SIG-M5 (cell line): ENCODE measurements around the gene TMLHE.
"Not testable (repeated sequence)": the region's sequence is repeated elsewhere in the genome, so short reads cannot be mapped to it uniquely, and the experiment has no call there.

ENCODE experiments used
- DNase-seq: peaks from one replicate; lab custom pipeline; 2025; lab: John Stamatoyannopoulos, UW

TMLHE gene, protein sequence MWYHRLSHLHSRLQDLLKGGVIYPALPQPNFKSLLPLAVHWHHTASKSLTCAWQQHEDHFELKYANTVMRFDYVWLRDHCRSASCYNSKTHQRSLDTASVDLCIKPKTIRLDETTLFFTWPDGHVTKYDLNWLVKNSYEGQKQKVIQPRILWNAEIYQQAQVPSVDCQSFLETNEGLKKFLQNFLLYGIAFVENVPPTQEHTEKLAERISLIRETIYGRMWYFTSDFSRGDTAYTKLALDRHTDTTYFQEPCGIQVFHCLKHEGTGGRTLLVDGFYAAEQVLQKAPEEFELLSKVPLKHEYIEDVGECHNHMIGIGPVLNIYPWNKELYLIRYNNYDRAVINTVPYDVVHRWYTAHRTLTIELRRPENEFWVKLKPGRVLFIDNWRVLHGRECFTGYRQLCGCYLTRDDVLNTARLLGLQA

DNA sequence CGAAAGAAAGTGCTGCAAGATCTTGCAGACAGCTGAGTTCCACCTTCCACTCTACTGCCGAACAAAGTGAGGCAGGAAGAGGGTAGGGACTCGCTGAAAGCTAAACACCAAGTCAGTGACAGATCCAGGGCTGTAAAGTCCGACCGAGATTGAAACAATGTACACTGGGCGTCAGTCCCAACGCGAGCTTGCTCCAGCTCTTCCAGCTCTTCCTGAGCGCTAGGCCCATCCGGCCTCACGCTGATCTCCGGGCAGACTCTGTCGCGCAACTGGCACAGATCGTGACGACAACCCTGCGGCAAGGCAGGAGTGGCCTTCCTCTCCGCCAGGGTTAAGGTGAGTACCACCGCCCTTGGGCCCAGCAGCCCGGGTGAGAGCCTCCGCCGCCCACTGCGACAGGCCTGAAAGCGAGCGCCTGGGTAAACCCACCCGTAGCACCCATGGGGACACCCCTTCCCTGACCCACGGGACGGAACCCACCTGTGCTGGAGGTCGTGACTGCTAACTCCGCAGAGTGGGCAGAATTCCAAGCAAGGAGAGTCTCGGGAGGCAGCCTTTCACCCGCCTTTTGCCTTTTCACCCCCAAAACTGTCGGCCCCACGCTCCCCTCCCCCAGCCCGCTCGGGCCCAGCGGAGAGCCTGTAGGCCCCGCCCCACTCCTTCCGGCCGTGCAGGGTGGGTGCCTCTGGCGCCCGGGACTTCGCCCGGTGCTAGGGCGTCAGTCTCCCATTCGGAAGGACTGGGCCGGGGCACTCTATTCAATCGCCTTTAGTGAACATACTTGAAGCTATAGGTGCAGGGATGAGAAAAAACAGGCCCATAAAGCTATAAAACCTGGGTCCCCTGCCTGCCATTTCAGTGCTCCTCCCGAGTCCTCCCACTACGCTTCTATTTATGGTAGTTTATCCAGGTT lies at the start of gene TMLHE, which contains the start of gene SPRY3:
TMLHE (minus strand) TSS at position 641 of the 913 bp plus-strand sequence. CDS start 67,676 bp downstream, outside the sequence.
SPRY3 (plus strand) TSS at position 275 of the 913 bp plus-strand sequence.
- DNase-seq = no peak

DNA sequence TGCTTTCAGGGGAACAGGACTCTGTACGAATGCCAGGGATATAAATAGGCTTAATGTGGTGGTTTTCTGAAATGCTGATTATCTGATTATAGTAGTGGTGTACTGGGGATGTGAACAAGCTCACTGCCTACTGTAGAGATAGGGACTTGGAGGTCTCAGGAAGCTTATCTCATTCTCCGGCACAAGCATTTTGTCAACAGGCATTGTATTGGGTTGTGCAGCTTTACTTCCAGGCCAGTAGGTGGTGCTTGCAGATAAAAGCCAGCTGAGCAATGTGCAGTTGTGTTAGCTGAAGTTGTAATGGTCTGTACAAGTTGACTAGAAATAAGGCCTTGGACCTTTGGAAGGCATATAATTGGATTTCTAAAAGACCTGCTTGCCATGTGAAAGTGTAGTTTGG lies 49.5 kb upstream of the TMLHE start:
- DNase-seq = no peak

DNA sequence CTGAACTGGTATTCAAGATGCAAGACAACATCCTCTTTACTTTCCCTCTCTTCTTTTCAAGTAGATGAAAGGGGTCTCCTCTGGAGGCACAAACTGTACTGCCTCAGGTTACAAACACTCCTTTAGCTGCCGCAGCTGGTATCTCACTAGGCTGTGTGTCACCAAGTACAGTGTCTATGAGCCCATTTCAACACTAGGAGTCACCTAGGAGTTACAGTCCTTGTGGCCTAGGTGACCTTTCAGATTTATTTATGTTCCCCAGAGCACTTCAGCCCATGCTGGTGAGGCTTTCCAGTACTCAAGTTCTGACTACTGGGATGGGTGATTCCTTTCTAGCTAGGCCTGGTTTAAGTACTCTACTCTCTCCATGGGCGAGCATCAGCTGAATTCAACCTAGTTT lies 32.4 kb upstream of the TMLHE start:
- no peak for DNase-seq

DNA sequence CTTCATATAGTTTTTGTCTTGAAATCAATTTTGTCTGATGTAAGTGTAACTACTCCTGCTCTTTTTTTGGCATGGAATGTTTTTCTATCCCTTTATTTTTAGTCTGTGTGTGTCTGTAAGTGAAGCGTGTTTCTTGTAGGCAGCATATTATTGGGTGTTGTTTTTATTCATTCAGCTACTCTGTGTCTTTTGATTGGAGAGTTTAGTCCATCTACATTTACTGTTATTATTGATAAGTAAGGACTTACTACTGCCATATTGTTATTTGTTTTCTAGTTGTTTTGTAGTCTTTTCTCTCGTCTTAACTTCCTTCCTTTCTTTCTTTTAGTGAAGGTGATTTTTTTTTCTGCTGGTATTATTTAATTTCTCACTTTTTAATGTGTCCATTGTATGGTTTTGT lies 30.5 kb upstream of the TMLHE start:
- DNase-seq = no peak

DNA sequence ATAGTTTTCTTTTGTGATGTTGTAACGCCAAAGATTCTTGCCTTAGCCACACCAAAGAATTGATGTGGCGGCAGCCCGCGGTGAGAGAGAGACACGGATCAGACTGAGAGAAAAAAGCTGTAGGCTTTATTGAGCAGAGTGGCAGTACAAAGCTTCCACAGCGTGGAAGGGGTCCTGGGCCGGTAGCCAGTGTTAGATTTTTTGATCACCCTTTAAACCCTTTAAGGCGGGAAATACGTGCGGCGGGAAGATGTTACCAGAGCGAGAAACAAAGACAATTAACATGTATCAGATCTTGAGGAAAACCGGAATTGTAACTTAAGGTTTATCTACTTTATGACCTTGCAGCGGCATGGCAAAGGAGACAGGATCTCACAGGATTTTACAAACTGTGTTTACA lies 28.6 kb upstream of the TMLHE start:
- DNase-seq = not testable (repeated sequence)

DNA sequence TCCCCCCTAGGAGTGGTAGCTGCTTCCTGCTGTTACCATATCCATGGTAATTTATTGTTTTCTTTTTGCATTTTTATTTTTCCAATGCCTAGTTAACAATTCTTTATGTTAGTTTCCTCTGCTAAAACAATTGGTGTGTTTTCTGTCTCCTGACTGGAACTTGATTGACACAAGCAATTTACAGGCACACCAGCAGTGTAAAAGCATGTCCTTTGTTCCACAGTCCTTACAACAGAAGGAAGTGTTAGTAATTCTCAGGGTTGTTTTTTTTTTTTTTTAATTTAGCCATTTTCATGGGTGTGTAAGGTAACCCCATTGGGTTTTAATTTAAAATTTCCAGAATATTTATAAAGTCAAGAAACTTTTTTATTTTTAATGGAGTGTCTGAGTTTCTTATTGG lies 25.0 kb upstream of the TMLHE start:
- no peak for DNase-seq

DNA sequence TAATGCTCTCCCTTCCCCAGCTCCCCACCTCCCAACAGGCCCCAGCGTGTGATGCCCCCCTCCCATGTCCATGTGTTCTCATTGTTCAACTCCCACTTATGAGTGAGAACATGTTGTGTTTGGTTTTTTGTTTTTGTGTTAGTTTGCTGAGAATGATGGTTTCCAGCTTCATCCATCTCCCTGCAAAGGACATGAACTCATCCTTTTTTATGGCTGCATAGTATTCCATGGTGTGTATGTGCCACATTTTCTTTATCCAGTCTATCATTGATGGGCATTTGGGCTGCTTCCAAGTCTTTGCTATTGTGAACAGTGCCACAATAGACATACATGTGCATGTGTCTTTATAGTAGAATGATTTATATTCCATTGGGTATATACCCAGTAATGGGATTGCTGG lies 22.3 kb upstream of the TMLHE start:
- DNase-seq = not testable (repeated sequence)

DNA sequence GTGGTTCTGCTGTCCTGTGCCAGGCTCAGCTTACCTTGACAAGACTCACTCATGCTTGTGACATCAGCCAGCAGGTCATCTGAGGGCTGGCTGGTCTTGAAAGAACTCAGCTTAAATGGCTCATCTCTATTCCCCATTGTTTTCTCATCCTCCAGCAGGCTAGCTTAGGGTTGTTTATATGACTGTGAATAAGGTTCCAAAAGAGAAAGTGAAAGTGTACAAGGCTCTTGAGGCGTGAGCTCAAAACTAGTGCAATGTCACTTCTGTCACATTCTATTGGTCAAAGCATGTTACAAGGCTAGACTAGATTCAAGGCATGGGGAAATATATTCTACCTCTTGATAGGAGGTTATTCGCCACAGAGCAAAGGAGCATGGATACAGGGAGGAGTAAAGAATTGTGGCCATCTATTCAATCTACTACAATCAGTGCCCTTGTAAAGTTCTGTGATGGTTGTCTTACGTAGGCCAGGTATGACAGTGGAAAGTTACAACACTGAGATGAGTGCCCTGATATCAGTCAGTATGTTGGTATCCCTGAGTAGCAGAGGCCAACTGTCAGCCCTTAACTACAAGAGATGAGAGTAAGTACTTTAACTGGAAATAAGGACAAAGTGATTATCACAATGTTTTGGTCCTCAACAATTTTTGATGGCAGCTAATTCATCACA lies 19.8 kb upstream of the TMLHE start:
- no peak for DNase-seq

DNA sequence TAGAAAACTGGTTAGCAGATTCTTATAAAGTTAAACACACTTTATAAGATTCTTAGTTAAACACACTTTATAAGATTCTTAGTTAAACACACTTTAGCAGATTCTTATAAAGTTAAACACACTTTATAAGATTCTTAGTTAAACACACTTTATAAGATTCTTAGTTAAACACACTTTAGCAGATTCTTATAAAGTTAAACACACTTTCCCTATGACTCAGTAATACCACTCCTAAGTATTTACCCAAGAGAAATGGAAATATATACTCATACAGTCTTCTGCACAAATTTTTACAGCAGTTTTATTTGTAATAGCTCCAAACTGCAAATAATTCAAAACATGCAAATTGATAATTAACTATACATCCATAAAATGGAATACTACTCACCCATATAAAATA lies 7.4 kb upstream of the TMLHE start:
- not testable (repeated sequence) for DNase-seq

DNA sequence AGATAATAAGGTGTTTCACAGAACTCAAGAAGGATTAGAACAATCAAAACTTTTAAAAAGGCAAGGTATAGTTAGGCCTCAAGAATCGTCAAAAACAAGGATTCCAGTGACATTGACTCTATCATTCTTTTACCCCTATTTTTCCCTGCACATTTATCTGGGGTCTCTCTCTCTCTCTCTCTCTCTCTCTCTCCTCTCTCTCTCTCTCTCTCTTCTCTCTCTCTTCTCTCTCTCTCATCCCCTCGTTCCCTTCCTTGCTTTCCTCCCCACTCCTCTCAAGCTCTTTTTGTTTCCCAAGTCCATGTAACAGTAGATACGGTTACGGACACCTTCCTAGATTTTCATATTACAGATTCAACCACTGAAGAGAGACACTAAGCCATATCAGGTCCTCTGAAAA lies 3.2 kb upstream of the TMLHE start:
- no peak for DNase-seq

DNA sequence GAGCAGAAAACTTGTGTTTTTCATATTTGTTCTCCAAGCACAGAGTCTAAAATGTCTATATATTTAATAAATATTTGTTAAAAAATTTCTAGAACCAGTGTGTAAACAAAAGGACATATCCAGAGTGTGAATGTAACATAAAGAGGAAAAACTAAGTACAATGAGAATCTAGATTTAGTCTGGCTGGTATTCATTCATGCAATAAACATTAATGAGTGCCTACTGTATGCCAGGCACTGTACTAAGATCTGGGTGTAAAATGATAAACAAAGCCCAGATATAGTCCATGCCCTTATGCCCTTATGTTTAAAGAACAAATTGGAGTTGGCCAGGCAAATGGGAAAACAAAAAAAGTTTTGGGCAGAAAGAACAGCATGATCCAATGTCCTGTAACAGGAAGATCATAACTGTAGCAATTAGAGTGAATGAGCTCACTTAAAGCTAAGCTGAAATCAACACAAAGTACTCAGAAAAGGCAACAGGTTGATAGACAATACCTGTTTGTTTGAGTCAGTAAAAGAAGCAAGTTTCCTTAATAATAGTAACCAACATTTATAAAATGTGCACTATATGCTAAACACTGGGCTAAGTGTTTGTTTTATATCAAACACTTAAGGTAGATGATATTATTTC lies 1.3 kb upstream of the TMLHE start:
- no peak for DNase-seq

DNA sequence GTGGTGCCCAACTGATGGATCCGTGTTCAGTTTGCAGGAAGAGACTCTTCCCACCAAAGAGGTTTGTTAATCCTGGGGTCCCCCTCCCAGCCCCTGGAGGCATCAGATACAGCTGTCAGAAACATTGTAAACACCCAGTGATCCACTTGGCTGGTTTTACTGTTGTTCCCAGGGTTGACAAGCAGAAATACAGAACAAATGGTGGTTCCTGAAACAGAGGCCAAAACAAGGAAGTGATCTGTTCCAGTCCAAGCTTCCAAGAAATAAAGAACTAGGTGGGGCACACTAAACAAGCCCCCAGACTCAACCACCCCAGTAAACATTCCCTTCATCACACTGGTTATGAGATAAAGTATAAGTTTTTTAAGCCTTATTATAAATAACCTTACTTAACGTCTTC lies 1.4 kb downstream of the TMLHE start:
- DNase-seq = no peak

DNA sequence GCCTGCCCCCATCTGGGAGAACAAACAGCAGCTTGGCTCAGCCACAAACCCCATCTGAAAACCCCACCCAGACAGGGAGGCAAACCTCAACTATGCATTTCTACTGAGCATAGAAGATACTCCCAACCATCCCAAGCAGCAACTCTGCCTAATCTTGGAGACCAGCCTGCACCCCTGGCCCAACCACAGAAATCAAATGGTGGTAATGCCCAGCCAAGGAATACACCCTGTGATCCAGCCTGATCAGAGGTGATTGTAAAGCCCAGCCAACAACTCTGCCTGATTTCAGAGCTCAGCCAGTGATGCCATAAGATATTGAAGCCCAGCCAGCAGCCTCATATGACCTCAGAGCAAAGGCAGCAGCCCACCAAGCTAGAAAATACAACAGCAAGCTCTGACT lies 19.8 kb downstream of the TMLHE start:
- no peak for DNase-seq

DNA sequence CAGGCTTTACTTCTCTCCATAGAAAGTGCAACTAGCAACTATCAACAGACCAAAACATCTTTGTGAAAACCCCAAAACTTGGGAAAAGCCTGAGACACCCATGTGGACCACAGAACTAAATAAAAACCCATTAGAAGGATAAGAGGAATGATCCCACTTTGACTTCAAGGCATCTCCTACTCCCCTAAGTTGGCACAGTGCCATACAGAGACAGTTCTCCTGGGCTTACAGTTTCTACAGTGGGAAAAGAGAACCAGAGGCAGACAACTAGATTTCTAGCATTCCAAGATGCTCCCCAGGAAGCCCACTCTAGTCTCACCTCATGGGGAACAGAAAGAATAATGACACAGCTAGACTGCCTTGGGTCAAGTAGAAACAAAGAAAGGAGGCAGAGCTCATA lies 20.4 kb downstream of the TMLHE start:
- no peak for DNase-seq

DNA sequence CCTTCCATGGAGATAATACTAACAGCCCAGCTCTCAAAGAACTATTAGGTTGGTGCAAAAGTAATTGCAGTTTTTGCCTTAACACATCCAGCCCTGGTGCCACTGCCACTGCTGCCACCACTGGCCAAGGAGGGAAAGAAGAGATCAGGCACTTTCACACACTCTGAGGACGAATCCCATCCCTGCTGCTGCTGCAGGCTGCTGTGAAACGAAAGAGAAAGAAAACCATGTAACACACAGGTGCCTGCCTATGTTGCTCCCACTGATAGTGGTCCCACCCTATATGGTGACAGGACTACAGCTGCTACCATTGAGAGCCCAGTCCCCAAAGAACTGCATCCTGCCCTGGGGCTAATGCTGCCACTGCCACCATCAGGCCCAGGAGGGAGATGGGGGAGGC lies 35.1 kb downstream of the TMLHE start:
- no peak for DNase-seq

DNA sequence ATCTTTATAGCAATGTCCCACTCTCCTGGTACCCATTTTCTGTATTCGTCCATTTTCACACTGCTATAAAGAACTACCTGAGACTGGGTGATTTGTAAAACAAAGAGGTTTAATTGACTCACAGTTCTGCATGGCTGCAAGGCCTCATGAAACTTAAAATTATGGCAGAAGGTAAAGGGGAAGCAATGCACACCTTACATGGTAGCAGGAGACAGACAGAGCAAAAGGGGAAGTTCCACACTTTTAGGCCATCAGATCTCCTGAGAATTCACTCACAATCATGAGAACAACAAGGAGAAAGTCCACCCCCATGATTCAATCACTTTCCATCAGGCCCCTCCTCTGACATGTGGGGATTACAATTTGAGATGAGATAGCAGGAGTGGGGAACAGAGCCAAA lies 49.7 kb downstream of the TMLHE start:
- no peak for DNase-seq

DNA sequence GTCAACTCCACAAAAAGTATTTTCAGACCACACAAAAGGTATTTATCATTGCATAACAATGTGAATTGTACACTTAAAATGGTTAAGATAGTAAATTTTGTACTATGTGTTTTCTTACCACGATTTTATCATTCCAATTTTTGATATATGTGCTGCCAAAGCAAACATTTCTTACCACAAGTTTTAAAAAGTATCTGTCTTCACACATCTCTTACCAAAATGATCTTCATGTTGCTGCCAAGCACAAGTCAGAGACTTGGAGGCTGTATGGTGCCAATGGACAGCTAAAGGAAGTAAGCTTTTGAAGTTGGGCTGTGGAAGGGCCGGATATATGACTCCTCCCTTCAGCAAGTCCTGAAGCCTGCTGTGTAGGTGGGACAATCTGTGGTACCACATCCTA lies 67.9 kb downstream of the TMLHE start:
- no peak for DNase-seq

DNA sequence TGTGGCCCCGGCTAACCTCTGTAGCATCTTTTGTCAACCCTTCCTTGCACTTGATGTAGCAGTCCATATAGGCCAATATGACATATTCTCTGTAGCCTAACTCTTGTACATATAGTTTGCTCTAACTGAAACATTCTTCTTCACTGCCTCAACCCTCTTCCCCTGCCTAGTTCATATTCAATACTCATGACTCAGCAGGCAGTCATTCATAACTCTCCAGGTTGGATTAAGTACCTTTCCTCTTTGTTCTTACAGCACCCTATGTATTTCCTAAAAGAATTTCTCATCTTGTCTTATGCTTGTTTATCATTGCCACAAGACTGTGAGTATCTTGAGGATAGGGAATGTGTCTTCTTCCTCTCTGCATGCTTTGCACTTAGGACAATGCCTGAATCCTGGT lies 76.9 kb downstream of the TMLHE start:
- DNase-seq = no peak

DNA sequence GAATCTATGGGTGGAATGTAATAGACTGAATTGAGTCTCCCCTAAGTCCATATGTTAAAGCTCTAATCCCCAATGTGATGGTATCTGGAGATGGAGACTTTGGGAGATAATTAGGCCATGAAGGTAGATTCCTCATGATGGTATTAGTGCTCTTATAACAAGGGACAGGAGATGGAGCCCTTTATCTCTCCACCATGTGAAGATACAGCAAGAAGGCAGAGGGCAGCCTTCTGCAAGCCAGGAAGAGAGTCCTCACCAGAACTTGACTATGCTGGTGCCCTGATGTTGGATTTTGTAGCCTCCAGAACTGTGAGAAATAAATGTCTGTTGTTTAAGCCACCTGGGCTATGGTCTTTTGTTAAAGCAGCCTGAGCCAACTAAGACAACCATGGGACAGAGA lies 78.0 kb downstream of the TMLHE start:
- DNase-seq = no peak

DNA sequence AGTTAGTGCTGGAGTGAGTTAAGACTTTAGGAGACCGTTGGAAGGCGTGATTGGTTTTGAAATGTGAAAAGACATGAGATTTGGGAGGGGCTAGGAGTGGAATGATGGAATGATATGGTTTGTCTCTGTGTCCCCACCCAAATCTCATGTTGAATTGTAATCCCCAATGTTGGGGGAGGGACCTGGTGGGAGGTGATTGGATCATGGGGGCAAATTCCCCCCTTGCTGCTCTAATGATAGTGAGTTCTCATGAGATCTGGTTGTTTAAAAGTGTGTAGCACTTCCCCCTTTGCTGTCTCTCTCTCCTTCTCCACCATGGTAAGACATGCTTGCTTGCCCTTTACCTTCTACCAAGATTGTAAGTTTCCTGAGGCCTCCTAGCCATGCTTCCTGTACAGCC lies 85.7 kb downstream of the TMLHE start:
- DNase-seq = not testable (repeated sequence)

DNA sequence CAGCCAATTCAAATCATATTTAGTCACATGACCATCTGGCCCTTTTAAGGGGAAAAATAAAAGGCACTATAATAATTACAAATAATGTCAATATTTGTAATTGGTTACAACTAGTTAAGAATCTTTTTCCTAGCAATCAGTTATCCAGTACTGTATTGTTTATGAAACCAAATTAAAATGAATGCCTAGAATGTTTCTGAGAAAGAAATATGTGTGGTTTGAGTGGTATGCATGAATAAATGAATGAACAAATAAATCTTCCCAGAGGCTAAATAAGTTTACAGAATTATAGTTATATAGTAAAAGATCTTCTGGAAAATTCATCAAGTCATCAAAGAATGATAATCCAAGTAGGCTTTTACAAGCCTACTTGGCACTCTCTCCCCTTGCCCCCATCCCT lies 98.5 kb downstream of the TMLHE start:
- DNase-seq = no peak

DNA sequence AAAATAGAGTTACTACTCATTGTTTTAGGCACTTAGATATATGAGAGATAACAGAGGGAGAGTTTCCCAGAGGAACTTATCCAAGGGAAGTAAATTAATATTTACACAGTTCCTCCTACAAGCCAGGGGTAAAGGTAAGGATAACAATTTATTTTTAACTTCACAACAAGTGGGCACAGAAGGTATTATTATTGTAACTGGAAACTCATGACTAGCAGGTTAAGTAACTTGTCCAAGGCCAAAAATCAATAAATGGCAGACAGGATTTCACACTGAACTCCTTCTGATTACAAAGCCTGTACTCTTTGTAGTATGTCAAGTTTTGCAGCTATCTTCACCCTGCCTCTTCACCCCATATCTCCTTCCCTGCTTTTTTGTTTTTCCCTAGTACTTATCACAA lies 107.5 kb downstream of the TMLHE start:
- no peak for DNase-seq
